Body of pancreas (tissue), 4 donors: ENCODE results near the gene SLC23A3.

Source experiments
- CTCF ChIP-seq, 7 experiments: fragments of 450-650 bp in 4 of 7; fragments of 200-600 bp in 3 of 7; sonication (generic) in 3 of 7; IDR thresholded peaks; one replicate each; pipeline ENCODE4 v1.5.1; 2016 to 2019; ENCODE audit warnings: antibody characterized with exemption in 7 of 7
- POLR2A ChIP-seq, 3 donors: fragments of 450-650 bp; IDR thresholded peaks; one replicate each; pipeline ENCODE4 v1.6.1; 2016; ENCODE audit warnings: antibody characterized with exemption in 3 of 3, mild to moderate bottlenecking in 2 of 3

GRCh38 chr2:219204425-219205164 lies 34.8 kb upstream of the SLC23A3 start:
- TF ChIP-seq CTCF (IDR thresholded peaks at IDR 0.05) (no peak), POLR2A (IDR thresholded peaks at IDR 0.05) (no peak)
